HG03064 (cell line): ENCODE data around the gene EMX1.

ENCODE experiments used
- ATAC-seq: cut with Tn5 transposase; IDR thresholded peaks from one replicate; pipeline ENCODE4 v1.9.1; 2021; ENCODE audit warnings: low read depth; ENCODE audit not compliant: unreplicated experiment

Gene EMX1

GRCh38 chr2:72942293-72942692 lies 25.0 kb downstream of the EMX1 start:
- no peak for ATAC-seq

GRCh38 chr2:72942881-72943418 lies 25.6 kb downstream of the EMX1 start:
- ATAC-seq: no peak

GRCh38 chr2:72943540-72944395 lies 26.4 kb downstream of the EMX1 start:
- no peak for ATAC-seq

GRCh38 chr2:72944804-72945449 lies 27.6 kb downstream of the EMX1 start:
- ATAC-seq: no peak

- ATAC-seq: no peak
These were observed 28.2 kb downstream of the EMX1 start for GRCh38 chr2:72945450-72946019.

- no peak for ATAC-seq
These were observed 29.1 kb downstream of the EMX1 start for GRCh38 chr2:72946466-72946865.

GRCh38 chr2:72947952-72948830 lies 30.9 kb downstream of the EMX1 start:
- ATAC-seq: no peak

- no peak for ATAC-seq
These were observed 31.7 kb downstream of the EMX1 start for GRCh38 chr2:72949045-72949444.

GRCh38 chr2:72949642-72950041 lies 32.3 kb downstream of the EMX1 start:
- ATAC-seq: no peak

GRCh38 chr2:72950558-72951255 lies 33.4 kb downstream of the EMX1 start:
- no peak for ATAC-seq

GRCh38 chr2:72951303-72952095 lies 34.2 kb downstream of the EMX1 start:
- ATAC-seq: no peak

- no peak for ATAC-seq
These were observed 34.9 kb downstream of the EMX1 start for GRCh38 chr2:72952110-72952823.

GRCh38 chr2:72952961-72953360 lies 35.6 kb downstream of the EMX1 start:
- ATAC-seq: no peak

GRCh38 chr2:72953528-72953927 lies 36.2 kb downstream of the EMX1 start:
- ATAC-seq: no peak

GRCh38 chr2:72953976-72954375 lies 36.7 kb downstream of the EMX1 start:
- ATAC-seq: no peak

- ATAC-seq: no peak
These were observed 37.3 kb downstream of the EMX1 start for GRCh38 chr2:72954376-72955227.

GRCh38 chr2:72955228-72956049 lies 38.1 kb downstream of the EMX1 start:
- ATAC-seq: no peak
